Activated CD8-positive, alpha-beta T cell treated with anti-CD3 and anti-CD28 coated beads for 36 hours (primary cell): ENCODE data around the gene SBF1. TPM values are rescaled to one million over a fixed set of nuclear protein-coding genes. Genes with fewer than 3 reads are reported as not detected.

Experiments used
- ATAC-seq: fragments of 200-7000 bp; cut with Tn5 transposase; one replicate; pipeline ENCODE4 v1.10.0; 2021; ENCODE audit warnings: mild to moderate bottlenecking, moderate library complexity
- CTCF ChIA-PET: fragments of 350-600 bp; sonication (Branson Sonifier 250); formaldehyde crosslinking; loops from one replicate; lab custom pipeline; 2021; ENCODE audit warnings: antibody characterized with exemption; lab: Charles Lee
- POLR2A ChIA-PET: fragments of 350-600 bp; sonication (Branson Sonifier 250); formaldehyde crosslinking; loops from one replicate; lab custom pipeline; 2021; ENCODE audit warnings: antibody characterized with exemption; lab: Charles Lee
- DNase-seq: peaks from one replicate; pipeline ENCODE4 v3.0.0-alpha.2; 2020
- H3K27ac Mint-ChIP-seq: one replicate; pipeline ENCODE4 v1.8.0; 2021; ENCODE audit warnings: mild to moderate bottlenecking, mixed read lengths
- H3K27me3 Mint-ChIP-seq: one replicate; pipeline ENCODE4 v1.8.0; 2021; ENCODE audit warnings: mixed read lengths
- H3K36me3 Mint-ChIP-seq: one replicate; pipeline ENCODE4 v1.8.0; 2021; ENCODE audit warnings: low read depth, mixed read lengths
- H3K4me1 Mint-ChIP-seq: one replicate; pipeline ENCODE4 v1.8.0; 2021; ENCODE audit warnings: low read depth, mixed read lengths
- H3K4me3 Mint-ChIP-seq: one replicate; pipeline ENCODE4 v1.8.0; 2021; ENCODE audit warnings: mild to moderate bottlenecking, moderate library complexity, mixed read lengths
- H3K9me3 Mint-ChIP-seq: one replicate; pipeline ENCODE4 v1.8.0; 2021; ENCODE audit warnings: mixed read lengths
- CTCF ChIP-seq: fragments of 200-600 bp; IDR thresholded peaks from one replicate; pipeline ENCODE4 v1.8.0; 2022; ENCODE audit warnings: antibody characterized with exemption, mild to moderate bottlenecking
- intact Hi-C: fragments of 100-400 bp; cut with micrococcal nuclease; formaldehyde crosslinking; loops from one replicate; pipeline ENCODE4 v1.10.0; 2022
- total RNA-seq, 2 experiments: library from RNA; stranded (reverse); gene quantifications; one replicate each; pipeline ENCODE4 v1.2.3, GENCODE V29; 2021

The SBF1 gene
- total RNA-seq, 2 experiments from 2014 or later = 120 TPM

- DNase-seq (no peak), ATAC-seq (no peak)
- intact Hi-C loops = no loop called here
- CTCF ChIA-PET = interaction anchor here (0.6 kb wide), 1 partner anchor 12 kb away, joined by 4 read pairs; no protein-coding TSS in a partner anchor
- Mint-ChIP-seq H3K4me1 (no peaks in the 10 kb centered on the region), H3K4me3 (no peak overlapping the region), H3K27ac (no peak overlapping the region), H3K27me3 (no peaks in the 10 kb centered on the region), H3K36me3 (no peaks in the 10 kb centered on the region), H3K9me3 (no peaks in the 10 kb centered on the region)
- POLR2A ChIA-PET = interaction anchor here (1.1 to 3.3 kb wide), 3 partner anchors 12 to 59 kb away, joined by 3 to 11 read pairs (median 4); no protein-coding TSS in a partner anchor
- no peak for TF ChIP-seq CTCF
These were observed 10.6 kb upstream of the SBF1 start for GRCh38 chr22:50485221-50486131.

GRCh38 chr22:50483977-50484853 lies 9.4 kb upstream of the SBF1 start:
- H3K9me3 Mint-ChIP-seq = no peaks in the 10 kb centered on the region
- POLR2A ChIA-PET = interaction anchor here (1.1 to 3.3 kb wide), 4 partner anchors 11 to 58 kb away, joined by 3 to 11 read pairs (median 4); no protein-coding TSS in a partner anchor
- no peak for DNase-seq
- peaks cover 3% of the 10 kb centered on the region for H3K4me1 Mint-ChIP-seq
- no peak overlapping the region for H3K27ac Mint-ChIP-seq
- CTCF ChIA-PET = interaction anchor here (0.7 kb wide), 1 partner anchor 143 kb away, joined by 3 read pairs; no protein-coding TSS in a partner anchor
- ATAC-seq = no peak
- H3K36me3 Mint-ChIP-seq = no peaks in the 10 kb centered on the region
- no peak for TF ChIP-seq CTCF
- intact Hi-C loops = no loop called here
- H3K4me3 Mint-ChIP-seq = no peak overlapping the region
- peaks cover 6% of the 10 kb centered on the region for H3K27me3 Mint-ChIP-seq

- H3K4me1 Mint-ChIP-seq = peaks cover 3% of the 10 kb centered on the region
- H3K27ac Mint-ChIP-seq = no peak overlapping the region
- POLR2A ChIA-PET = interaction anchor here (0.6 to 3.3 kb wide), 3 partner anchors 7 to 16 kb away, joined by 4 to 11 read pairs (median 5); no protein-coding TSS in a partner anchor
- H3K4me3 Mint-ChIP-seq = no peak overlapping the region
- peaks cover 6% of the 10 kb centered on the region for H3K27me3 Mint-ChIP-seq
- CTCF ChIA-PET = interaction anchor here (0.7 kb wide), 1 partner anchor 142 kb away, joined by 3 read pairs; no protein-coding TSS in a partner anchor
- TF ChIP-seq CTCF = no peak
- intact Hi-C loops = no loop called here
- H3K9me3 Mint-ChIP-seq = no peaks in the 10 kb centered on the region
- H3K36me3 Mint-ChIP-seq = no peaks in the 10 kb centered on the region
- DNase-seq (no peak), ATAC-seq (no peak)
These were observed 8.7 kb upstream of the SBF1 start for GRCh38 chr22:50483556-50483955.

- H3K4me1 Mint-ChIP-seq = peaks cover 3% of the 10 kb centered on the region
- peak overlapping the region; percentile 19 for H3K4me3 Mint-ChIP-seq
- ChIA-PET CTCF (interaction anchor here (0.8 kb wide), 1 partner anchor 11 kb away, joined by 3 read pairs; no protein-coding TSS in a partner anchor), POLR2A (interaction anchor here (0.6 to 3.3 kb wide), 3 partner anchors 8 to 14 kb away, joined by 4 to 11 read pairs (median 4); no protein-coding TSS in a partner anchor)
- peaks cover 6% of the 10 kb centered on the region for H3K27me3 Mint-ChIP-seq
- no peak for ATAC-seq
- H3K9me3 Mint-ChIP-seq = no peaks in the 10 kb centered on the region
- no peak for TF ChIP-seq CTCF
- no peaks in the 10 kb centered on the region for H3K36me3 Mint-ChIP-seq
- DNase-seq = no peak
- intact Hi-C loops = no loop called here
- H3K27ac Mint-ChIP-seq = no peak overlapping the region
These were observed 8.3 kb upstream of the SBF1 start for GRCh38 chr22:50483106-50483505.
